ENCODE results near the gene ZNF618.
"Not testable (repeated sequence)": the region's sequence is repeated elsewhere in the genome, so short reads cannot be mapped to it uniquely, and the experiment has no call there.

Gene ZNF618

DNA sequence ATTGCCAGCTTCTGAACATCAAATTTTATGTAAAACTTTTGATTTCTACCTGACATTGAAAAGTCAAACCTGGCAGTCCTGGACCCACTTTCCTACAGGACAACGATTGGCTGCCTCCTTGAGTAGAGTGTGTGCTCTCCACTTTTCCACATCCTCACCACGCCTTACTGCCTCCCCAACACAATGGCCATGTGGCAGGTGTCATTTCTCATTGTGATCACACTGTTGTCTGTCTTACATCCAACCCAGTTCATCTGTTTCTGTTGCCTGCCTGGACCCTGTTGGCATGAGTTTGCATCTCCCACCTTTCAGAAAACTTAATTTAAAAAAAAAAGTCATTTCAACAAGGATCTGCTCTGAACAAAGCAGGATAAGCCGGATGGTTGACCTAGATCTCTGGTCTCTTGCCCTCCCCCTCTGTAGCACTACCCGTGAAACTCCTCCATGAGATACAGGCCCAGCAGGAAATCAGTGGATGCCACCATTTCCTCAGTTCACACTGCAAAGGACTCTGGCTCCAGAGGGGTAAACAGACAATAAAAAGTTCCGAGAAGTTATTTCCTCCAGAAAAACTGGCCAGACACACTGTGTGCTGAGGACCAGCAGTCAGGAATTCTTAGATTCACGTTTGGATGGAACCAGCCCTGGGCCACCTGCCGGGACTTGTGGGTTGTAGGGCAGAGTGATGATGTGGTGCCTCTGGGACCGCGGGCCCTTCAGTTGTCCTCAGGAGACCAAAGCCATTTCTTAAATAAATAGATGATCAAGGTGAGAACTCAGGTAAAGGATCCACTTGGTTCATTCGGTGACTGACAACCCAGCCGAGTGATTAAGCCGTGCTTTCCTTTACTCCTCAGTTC, 153.4 kb downstream of the ZNF618 start:
- DNase-seq, result no peak

- no peak for DNase-seq
Observed at GRCh38 chr9:114030364-114030763, 154.3 kb downstream of the ZNF618 start.

GRCh38 chr9:114031037-114031630, 155.0 kb downstream of the ZNF618 start:
- DNase-seq, result no peak

GRCh38 chr9:114031948-114032840, 156.1 kb downstream of the ZNF618 start:
- DNase-seq, result no peak

- no peak for DNase-seq
Observed at GRCh38 chr9:114033397-114034103, 157.4 kb downstream of the ZNF618 start.

DNA sequence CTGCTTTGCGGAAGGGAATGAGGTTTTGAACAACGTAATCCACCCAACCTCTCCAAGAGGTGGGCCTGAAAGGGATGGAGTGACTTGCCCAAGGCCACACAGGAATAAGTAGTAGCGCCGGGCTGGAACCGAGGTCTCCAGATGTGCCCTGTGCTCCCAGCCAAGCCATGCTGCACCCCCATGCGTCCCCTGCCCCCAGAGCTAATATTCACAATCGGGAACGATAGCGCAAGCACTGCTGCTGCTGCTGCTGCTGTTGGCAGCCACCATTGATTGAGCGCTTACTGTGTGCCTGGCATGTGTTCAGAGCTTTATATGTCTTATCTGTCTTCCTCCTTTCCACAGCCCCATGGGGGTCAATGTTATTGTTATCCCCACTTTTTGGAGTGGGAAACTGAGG, 158.1 kb downstream of the ZNF618 start:
- no peak for DNase-seq

DNA sequence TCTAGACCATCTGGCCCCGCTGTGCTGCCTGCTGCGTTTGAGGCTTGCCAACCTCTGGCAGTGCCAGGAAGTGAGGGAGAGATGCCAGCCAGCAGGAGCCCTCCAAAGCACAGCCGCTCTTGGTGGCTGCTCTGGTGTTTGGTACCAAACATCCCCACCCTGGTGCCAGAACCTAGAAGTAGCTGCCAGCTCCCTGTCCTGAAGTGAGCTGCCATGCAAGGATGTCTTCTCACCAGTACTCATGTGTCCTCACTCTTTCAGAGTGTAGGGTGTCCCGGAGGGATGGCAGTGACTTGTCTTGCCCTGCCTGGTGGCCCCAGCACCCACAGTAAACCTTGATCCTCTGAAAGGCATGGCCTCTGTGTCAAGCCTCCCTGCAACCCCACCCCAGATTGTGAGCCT, 158.6 kb downstream of the ZNF618 start:
- no peak for DNase-seq

- no peak for DNase-seq
Observed at GRCh38 chr9:114035221-114035844, 159.2 kb downstream of the ZNF618 start.

DNA sequence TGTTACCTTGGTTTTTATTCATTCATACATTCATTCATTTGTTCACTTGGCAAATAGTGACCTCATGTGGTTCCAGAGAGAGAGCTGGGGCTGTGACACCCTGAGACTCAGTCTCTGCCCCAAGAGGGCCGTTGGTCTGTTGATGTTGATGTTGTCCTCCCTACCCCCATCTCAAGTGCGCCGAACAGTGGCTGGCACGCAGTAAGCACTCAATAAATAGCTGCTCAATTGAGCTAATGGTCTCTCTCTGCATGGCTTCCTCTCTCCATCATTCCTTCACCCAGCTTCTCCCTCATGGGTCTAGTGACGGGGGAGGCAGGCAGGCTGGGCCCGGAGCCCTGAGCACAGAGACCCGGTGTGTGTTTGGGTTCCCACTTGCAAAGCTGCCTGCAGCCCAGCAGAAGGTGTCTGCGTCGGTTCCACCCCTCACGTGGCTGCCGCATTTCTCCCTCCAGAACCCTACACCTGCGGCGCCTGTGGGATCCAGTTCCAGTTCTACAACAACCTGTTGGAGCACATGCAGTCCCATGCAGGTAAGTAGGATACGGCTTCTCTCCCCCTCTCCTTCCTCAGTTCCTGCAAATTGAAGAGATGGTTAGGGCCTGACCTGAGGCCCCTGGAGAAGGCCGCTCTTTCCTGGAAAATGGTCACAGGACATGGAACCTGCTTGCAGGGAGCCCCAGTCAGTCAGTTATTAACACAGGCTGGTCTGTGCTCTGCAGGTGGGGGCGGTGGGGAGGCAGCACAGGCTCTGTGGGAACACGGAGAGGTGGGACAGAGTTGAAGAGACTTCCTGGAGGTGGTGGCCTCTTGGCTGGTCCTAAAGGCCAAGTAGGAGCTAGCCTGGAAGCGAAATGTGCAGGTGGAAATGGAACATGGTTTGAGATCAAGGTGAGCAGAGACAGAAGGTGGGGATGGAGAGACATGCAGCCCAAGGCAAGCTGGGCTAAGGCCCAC, 160.0 kb downstream of the ZNF618 start:
- no peak for DNase-seq

DNA sequence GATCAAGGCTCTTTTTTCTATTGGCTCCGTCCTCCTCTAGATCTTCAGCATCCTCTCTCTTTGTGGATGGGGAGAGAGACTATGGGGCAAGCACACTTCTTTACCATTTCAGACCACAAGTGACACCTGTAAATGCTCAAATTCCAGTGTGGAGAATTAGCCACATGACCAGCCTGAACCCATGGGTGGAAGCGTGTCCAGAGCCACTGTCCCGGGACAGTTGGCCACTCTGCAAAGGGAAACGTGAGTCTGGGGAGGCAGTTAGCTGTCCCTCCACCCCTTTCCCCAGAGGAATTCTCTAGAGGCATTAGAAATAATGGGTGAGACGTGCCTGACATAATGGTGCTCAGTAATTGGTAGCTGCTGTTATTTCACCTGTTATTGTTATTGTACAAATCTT, 161.1 kb downstream of the ZNF618 start:
- DNase-seq, result no peak

DNA sequence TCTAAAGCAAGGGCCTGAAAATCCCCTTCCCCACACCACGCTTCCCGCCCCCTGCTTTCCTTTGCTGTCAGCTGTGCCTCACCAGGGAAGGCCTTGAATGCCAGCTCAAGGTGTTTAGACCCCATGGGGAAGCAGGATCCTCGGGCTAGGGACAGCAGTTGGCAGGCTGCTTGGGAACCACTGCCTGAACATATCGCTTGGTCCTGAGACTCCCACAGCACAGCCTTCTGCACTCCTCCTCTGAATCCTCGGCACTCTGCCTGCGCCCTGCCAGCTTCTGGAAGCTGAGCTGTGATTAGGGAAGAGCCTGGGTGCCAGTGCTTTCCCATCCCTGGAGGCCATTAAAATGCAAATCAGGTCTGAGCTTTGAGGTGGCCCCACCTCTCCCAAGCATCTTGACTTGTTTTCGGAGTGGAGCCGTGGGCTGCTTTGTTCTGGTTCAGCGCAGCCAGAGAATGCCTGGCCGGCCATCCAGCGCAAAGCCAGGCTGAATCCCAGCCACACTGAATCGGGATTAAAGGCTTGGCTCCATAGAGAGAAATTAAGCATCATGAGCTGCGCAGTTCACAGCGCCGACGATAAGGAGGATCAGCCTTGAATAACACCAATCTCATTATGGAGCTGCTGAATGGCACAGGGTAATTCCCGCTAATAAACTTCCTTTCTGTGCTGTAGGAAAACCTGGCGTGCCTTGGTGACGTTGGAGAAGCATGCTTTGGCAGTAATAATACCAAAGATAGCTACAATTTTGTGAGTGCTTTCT, 162.0 kb downstream of the ZNF618 start:
- DNase-seq, result no peak

GRCh38 chr9:114038724-114039313, 162.7 kb downstream of the ZNF618 start:
- DNase-seq, result no peak

- DNase-seq, result no peak
Observed at GRCh38 chr9:114039484-114039883, 163.4 kb downstream of the ZNF618 start.

DNA sequence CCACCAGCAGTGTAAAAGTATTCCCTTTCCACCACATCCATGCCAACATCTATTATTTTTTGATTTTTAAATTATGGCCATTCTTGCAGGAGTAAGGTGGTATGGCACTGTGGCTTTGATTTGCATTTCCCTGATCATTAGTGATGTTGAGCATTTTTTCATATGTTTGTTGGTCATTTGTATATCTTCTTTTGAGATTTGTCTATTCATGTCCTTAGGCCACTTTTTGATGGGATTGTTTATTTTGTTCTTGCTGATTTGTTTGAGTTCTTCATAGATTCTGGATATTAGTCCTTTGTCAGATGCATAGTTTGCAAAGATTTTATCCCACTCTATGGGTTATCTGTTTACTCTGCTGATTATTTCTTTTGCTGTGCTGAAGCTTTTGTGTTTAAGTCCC, 167.6 kb downstream of the ZNF618 start:
- not testable (repeated sequence) for DNase-seq

GRCh38 chr9:114046237-114046755, 170.2 kb downstream of the ZNF618 start:
- DNase-seq, result no peak

DNA sequence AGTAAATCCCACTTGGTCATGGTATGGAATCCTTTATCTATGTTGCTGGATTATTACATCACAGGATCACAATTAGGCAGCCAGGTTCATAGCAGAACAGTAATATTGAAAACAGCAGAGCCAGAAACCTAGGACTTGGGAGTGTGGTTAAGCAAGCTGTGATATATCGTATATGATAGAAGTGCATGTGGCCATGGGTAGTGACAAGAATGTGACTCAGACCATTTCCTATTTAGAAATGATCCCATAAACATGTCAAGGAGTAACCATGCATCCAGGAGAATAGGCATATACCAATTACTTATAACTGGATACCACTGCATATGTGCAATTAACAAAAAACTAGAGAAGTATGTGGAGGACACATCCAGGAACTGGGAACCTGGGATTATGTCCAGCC, 170.8 kb downstream of the ZNF618 start:
- DNase-seq, result no peak

- DNase-seq, result no peak
Observed at GRCh38 chr9:114047717-114048116, 171.6 kb downstream of the ZNF618 start.

DNA sequence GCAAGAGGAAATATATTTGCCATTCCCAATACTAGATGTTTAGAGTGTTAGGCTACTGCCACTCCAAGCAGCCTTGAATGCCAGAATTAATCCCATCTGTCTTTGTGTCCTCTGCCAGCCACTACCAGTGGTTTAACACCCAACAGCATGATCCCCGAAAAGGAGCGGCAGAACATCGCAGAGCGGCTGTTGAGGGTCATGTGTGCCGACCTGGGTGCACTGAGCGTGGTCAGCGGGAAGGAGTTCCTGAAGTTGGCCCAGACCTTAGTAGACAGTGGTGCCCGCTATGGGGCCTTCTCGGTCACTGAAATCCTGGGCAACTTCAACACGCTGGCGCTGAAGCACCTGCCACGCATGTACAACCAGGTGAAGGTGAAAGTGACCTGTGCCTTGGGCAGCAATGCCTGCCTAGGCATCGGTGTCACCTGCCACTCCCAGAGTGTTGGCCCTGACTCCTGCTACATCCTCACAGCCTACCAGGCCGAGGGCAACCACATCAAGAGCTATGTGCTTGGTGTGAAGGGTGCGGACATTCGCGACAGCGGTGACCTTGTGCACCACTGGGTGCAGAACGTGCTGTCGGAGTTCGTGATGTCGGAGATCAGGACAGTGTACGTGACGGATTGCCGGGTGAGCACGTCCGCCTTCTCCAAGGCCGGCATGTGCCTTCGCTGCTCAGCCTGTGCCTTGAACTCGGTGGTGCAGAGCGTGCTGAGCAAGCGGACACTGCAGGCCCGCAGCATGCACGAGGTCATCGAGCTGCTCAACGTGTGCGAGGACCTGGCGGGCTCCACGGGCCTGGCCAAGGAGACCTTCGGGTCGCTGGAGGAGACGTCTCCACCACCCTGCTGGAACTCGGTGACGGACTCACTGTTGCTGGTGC, 172.7 kb downstream of the ZNF618 start:
- DNase-seq, result no peak
